ENCODE data around the gene METTL24. TPM values are rescaled to one million over a fixed set of nuclear protein-coding genes. Genes with fewer than 3 reads are reported as not detected.
"Not testable (repeated sequence)": the region's sequence is repeated elsewhere in the genome, so short reads cannot be mapped to it uniquely, and the experiment has no call there.

Gene METTL24
- total RNA-seq, 2 donors from 2014 or later, result 1.7 to 2.1 TPM

DNA sequence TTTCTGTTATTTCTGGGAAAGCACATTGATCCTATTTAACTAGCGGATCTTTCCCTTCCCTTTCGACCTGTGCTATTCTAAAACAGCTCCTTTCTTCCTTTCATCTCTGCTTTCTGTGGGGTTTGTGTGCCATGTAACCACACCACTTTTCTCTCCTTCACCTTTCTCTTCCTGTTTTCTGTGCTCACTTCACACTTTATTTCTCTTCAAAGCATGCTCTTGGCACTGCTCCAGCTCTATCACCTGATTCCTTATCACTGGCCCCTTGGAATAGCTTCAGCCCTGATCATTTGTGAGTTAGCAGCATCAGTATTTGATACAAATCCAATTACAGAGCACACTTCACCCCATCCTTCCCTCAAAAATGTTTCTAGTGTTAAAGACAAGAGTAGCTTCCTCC lies 8.1 kb upstream of the METTL24 start:
- DNase-seq (no peak), ATAC-seq (no peak)
- intact Hi-C loops (cut with DNase I), result no loop called here

DNA sequence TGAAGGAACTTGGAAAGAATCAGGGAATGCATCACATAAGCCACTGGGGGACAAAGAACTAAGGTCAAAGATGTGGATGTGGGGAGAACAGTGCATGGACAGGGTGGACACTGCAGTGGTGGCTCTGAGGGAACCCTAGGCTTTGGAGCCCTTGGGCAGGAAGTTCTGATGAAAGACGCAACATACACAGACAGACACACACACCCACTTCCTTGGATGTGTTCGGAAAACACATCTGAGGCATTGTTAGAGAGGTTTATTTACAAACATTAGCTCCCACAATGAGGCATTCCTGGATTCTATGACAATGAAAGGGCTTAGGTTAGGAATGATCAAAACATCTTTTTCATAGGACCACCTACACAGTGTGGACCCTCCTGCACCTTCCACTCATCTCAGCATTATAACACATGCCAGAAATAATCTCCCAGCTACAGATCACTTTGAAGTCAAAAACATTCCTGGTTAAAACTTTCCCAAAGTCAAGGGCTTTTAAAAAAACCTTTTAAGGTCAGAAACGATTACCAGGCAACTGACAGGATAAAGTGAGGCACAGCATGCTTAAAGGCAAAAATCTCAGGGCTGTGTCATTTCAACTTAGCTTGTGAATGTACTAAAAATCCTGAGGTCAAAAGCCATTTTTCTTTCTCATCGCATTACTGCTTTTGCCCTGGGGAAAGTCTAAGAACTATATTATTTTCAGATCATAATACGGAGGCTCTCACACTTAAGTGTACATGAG lies 6.4 kb upstream of the METTL24 start:
- no peak for ATAC-seq
- intact Hi-C loops (cut with DNase I), result no loop called here
- no peak for DNase-seq

DNA sequence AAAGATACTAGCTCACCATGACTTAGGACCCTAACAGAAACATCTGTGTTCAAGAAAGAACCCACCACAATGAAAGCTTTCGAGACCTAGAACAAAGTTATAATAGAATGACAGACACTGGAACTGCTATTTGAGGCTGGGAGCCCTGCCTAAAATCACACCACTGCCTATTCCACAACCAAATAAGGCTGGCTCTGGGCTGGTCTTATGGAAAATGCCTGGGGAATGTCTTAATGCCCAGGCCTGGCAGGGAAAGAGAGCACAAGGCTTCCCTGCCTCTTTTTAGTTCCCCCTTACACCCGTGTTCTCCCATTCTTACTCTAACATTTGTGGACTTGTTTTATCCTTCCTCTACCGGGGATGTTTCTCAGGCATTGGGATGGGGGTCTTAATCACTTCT lies 5.6 kb upstream of the METTL24 start:
- intact Hi-C loops (cut with DNase I), result no loop called here
- no peak for DNase-seq
- peak; percentile 24 to 88 for ATAC-seq

DNA sequence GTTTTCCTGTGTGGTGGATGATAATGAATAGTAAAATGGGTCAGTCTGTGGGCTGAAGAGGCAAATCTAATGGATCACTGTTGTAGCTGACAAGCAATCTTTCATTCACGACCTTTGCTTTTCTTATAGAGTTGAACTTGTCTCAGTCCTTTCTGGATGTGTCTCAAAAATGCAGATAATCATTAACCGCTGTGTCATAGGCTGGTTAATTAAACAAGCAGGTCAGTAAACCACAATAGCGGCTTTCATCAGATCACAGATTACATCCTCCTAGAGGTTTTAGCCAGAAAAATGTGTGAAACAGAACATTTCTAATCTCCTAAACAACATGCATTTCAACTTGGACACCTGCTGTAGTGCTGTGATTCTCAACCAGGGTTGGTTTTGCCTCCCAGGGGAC lies 2.5 kb upstream of the METTL24 start:
- ATAC-seq (no peak), DNase-seq (no peak)
- intact Hi-C loops (cut with DNase I), result no loop called here

DNA sequence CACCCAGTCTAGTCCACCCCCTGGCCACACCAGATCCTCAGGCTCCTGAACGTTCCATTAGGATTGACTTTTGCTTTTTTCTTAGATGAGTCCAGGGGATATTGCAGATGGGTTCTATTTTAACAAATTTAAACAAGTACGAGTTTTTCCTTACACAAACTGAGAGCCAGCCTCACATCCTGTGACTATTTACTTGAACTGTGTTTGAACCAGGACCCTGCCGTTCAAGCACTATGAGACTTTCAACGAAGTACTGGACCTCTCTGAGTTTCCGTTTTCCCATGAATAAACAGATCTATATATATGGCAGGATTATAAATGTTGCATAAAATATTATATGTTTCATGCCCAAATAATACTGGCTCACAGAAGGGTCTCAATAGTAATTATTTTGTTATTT lies 1.4 kb upstream of the METTL24 start:
- intact Hi-C loops (cut with DNase I), result no loop called here
- no peak for ATAC-seq
- no peak for DNase-seq

DNA sequence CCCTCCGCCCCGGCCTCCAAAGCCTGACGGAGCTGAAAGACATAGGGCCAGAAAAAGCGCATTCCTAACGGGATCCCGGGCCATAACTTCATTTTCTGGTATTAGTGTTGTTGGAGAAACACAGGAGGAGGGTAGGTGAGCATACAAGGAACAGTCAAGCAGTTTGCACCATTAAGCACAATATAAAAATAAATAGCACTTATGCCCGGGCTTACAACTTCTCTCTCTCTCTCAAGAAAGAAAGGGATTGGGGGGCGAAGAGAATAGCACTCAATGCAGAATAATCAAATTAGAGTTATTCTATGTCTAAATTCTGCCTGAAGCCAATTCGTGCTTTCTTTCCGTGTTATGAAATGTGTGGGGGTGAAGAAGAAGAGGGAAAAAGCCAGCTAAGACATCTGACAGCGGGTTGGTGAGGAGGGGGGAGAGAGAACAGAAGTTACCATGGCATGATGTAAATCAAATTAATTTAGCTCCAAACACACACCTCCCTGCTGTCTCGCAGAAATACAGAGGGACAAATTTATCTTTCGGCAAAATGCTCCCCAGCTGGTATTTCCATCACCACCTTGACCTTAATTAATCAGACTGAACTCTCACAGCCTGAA lies 508 bp upstream of the METTL24 start:
- ATAC-seq (no peak), DNase-seq (no peak)
- intact Hi-C loops (cut with DNase I), result no loop called here

DNA sequence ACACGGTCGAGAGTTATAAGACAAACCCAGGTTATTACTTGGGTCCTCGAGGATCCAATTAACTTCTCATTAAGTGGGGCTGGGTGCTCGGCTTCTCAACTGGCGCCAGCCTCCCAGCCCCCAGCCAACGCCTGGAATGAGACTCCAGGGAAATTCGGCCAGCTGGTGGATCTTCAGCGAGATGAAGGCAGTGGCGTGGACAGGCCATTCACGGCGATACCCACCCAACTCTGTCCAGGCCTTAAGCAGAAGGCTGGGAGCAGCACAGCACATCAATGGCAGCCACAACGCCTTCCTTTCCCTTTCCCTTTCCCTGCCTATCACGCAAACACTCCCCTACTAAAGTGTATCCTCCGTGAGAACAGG lies 868 bp downstream of the METTL24 start:
- ATAC-seq, result peak; percentile 25 to 40
- intact Hi-C loops (cut with DNase I), result no loop called here
- no peak for DNase-seq

DNA sequence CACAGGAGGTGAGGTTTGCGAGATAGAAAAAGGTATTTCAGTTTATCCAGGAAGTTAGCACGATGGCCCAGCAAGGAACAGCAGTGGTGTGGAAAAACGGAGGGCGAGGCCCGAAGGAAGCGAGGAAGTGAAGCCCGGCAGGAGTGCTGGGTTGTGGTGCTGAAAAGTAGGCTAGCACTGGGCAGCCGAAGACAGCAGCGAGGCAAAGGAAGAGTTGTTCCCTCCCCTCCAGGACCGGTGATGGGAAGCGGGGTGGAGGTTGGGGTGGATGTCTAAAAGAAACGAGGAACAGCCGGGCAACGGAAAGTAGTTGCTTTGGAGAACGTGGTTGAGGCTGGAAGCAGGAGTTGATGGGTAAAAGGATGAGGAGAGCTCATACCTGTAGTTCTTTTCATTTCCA lies 1.4 kb downstream of the METTL24 start:
- intact Hi-C loops (cut with DNase I), result no loop called here
- no peak for DNase-seq
- peak in 1 of 2 donors; percentile 21 for ATAC-seq

DNA sequence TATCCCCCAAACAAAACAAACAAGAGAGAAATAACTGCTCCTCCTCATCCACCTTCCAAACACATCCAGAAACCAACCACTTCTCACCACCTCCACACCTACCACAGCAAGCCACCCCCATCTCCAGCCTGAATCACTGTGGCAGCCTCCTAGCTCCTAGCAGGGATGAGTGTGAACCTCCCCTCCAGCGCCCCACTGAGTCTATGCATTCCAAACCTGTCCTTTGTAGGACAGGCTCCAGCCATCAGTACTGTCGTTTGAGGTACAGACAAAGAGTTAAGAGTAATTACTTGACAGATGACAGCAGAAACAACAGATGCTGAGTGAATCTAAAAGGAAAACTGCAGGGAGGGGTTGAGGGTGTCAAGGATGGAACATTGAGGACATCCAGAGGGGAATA lies 2.4 kb downstream of the METTL24 start:
- intact Hi-C loops (cut with DNase I), result no loop called here
- DNase-seq, result no peak

DNA sequence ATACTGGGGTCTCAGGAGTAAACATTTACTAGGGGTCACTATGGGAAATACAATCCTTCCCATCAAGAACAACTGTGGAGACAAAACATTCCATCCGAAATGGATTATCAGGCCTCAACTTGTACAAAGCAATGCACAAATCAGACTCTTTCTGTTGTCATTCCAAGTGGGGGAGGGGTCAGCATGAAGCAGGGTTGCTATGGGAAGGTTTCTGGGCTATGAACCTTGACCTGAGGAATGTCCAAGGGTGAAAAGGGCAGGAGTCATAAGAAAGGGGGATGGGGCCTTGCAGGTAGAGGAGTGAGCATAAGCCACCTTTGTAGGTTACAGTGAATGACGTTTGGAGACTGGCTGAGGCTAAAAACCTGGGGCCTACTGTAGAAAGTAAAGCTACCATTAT lies 3.1 kb downstream of the METTL24 start:
- ATAC-seq (no peak), DNase-seq (no peak)
- intact Hi-C loops (cut with DNase I), result no loop called here

More for the DNA sequence above, 2.4 kb downstream of the METTL24 start:
- ATAC-seq, result no peak

DNA sequence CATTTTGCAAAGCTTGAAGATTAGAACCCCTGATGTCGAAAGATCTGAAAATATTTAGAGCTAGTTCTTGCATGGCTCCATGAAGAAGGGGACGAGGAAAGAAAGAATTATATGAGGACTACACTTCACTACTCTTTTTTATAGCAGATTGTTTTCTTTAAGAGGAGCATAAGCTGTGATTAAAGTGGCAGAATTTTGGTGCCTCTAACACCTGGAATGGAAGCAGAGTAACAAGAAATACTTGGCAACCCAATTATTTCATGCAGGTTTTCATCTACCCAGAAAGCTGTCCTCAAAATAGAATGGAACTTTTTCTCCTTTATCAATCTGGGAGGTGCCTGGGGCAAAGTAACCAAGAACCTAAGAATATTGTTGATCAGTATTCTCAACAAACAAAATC lies 4.0 kb downstream of the METTL24 start:
- ATAC-seq (no peak), DNase-seq (no peak)
- intact Hi-C loops (cut with DNase I), result no loop called here

DNA sequence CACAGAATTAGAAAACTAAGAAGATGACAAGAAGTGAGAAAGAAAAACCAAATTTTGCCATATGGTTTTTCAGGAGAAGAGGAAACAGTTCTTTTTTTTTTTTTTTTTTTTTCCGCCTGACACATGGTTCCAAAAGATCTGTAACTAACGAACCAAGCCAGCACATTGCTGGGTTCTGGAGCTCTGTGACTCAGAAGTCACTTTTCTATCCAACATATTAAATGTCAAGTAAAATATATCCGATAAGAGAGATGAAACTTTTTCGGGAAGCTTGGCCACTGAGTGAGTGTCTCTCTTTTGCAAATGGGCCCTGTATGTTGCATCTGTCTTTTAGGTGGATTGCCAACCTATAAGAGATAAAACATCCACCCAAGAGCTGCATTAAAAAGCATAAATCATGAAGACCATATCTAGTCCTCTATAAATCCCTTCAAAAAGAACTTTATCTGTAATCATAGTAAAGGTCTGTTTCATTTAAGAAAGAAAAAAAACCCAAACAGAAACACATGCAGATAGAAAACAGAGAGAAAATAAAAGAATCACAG lies 4.6 kb downstream of the METTL24 start:
- no peak for DNase-seq
- no peak for ATAC-seq
- intact Hi-C loops (cut with DNase I), result no loop called here

DNA sequence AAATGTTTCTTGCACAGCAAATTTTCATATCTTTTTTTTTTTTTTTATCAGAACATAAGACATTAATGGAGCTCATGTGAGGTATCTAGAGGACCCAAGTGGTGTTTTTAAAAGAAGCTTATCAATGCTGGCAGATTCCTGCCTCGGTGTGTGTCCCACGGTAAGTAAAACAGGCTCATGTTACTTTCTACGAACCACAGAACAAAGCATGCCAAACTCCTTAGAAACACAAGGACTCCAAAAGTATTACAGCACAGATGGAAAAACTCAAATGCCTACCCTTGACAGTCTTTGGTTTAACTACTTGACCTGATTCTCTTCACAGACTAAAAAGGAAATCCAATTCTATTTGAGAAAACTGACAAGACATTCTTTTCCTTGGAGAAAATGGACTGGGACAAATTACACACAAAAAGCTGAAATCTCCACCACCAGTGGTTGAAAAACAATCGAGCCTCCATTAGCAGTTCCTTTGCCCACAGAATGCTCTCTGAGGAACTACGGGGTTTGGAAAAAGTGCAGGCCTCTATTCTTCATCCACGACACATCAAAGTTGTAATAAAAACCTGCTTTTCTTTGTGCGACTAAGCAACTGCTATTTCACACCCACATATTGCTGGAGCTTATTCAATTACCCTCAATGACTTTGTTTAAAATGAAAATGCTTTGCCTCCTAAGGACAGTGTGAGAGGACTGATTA lies 5.4 kb downstream of the METTL24 start:
- intact Hi-C loops (cut with DNase I), result no loop called here
- no peak for ATAC-seq
- no peak for DNase-seq

DNA sequence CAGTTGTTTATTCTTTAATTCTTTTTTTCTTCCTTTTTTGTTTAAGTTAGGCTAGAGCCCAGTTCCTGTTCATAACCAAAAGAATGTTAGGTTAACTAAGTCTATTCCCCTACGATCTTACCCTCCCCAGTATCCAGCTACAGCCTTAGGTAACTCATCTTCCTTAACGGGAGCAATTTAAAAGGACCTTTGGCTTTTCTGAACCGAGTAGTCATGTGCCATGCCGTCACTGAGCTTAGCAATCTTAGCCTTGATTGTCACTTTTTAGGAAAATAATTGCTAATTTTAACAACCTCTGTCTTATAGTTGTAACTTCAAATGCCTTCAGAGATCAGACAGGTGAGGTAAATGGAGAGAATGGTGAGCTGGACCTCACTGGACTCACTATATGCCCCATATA lies 6.2 kb downstream of the METTL24 start:
- intact Hi-C loops (cut with DNase I), result no loop called here
- ATAC-seq (no peak), DNase-seq (no peak)

DNA sequence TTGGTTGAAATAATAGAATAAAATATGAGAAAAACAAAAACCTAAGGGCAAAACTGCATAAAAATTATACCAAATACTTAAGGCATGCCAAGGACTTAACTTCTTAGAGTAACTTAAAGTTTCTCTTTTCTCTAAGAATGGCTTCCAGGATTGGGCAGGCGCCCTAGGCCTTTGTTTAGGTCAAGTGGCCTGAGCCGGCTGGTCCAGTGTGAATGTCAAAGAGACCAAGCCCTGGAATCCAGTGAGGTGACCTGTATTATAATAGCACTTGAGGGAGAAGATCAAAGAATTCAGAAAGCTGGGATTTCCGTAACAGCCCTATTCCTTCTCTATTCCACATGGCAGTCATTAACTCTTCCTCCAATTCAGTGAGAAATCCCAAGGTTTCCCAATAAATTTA lies 6.6 kb downstream of the METTL24 start:
- DNase-seq (no peak), ATAC-seq (no peak)
- intact Hi-C loops (cut with DNase I), result no loop called here

DNA sequence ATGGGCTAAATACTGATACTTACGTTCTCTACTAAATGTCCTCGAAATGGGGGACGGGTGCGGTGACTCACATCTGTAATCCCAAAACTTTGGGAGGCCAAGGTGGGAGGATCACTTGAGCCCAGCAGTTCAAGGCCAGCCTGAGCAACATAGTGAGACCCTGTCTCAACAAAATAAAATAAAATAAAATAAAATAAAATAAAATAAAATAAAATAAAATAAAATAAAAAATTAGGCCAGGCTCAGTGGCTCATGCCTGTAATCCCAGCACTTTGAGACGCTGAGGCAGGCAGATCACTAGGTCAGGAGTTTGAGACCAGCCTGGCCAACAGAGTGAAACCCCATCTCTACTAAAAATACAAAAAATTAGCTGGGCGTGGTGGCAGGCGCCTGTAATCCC lies 7.6 kb downstream of the METTL24 start:
- DNase-seq; ATAC-seq; intact Hi-C loops (cut with DNase I): not testable (repeated sequence)

DNA sequence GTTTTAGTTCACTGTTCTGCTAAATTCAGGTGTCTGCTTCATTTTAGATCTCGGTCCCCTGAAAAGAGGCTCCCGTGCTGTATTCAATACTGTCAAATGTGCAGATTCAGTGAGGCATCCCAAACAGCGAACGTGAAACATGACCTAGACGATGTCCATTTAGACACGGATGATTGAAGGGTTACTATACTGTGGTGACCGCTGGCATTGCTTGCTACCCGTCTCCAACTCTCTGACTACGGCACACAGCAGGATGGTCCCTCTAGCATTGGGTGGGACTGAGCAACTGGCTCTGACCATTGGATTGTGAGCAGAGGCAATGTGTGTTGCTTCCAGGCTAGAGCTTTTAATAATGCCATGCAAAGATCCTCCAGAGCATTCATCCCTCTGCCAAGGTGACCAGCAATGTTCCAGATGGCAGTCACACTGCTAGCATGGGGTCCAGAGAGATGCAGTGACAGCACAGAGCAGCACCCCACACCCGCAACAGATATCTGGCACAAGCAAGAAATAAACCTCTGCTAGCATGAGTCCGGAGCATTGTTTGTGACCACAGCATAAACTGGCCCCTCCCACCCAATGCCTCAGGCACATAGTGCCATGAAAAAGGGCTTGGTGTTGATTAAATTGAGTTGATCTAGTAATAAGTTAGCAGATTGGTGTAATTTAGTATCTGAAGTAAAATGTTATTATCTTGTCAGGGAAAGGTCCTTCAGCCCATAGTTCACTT lies 9.0 kb downstream of the METTL24 start:
- intact Hi-C loops (cut with DNase I), result no loop called here
- DNase-seq (no peak), ATAC-seq (no peak)

DNA sequence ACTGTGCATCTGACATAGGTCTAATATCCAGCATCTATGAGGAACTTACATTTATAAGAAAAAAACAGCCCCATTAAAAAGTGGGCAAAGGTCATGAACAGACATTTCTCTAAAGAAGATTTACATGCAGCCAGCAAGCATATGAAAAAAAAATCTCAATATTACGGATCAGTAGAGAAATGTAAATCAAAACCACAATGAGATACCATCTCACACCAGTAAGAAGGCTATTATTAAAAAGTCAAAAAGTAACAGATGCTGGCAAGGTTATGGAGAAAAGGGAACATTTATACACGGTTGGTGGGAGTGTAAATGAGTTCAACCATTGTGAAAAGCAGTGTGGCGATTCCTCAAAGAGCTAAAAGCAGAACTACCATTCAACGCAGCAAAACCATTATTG lies 13.1 kb downstream of the METTL24 start:
- intact Hi-C loops (cut with DNase I), result no loop called here
- ATAC-seq, result no peak
- DNase-seq, result no peak

DNA sequence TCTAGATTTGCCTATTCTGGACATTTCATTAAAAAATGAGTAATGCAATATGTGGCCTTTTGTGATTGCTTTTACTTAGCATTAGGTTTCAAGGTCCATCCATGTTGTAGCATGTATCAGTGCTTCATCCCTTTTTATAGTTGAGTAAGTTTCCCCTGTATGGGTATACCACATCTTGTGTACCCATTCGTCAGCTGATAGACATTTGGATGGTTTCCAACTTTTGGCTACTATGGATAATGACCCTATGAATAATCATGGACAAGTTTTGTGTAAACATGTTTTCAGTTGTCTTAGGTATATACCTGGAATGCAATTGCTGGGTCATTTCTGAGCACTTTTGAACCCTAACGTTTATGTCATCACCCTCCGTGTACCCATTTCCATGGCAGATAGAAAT lies 15.4 kb downstream of the METTL24 start:
- no peak for DNase-seq
- intact Hi-C loops (cut with DNase I), result no loop called here
- no peak for ATAC-seq
